Measurements from ENCODE around the gene KIF16B.
"Not testable (repeated sequence)": the region's sequence is repeated elsewhere in the genome, so short reads cannot be mapped to it uniquely, and the experiment has no call there.

The KIF16B gene

DNA sequence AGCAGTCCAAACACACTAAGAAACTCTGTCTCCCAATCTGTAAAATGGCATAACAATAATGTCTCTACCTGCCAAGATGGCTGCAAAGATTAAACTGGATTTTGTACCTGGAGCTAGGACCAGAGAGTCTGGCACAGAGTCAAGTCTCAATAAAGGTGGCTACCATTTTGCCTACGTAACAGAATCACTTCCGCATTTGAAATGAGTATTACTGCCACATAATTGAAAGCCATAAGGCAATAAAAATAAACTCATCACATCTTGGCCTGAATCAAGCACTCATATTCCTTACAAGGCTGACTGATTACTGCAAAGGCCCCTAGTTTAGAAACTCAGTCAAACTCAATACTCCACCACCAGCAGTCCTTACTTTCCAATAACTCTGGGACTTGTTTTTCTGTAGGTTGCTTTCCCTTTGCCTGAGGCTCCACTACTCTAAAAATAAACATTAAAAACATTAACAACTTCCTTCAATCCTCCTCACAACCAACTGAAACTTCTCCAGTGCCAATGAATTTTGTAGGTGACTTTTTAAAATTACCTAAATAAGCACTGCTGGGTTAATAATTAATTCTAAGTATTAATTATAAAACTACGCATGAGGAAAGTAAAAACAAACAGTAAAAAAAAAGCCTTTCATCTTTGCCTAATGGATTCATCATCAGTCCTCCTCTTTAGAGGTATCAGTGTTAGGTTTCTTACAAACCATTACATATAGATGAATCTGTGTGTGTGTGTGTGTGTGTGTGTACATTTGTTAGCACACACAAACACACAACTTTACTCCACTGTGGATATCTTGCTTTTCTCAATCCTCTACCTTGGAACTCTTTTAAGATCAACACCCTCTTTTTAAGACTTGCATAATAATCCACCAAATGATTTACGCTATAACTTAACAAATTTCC lies 3.7 kb downstream of the KIF16B start:
- Histone ChIP-seq H3K27me3 (ENCODE audit: insufficient read depth, low read length, poor library complexity) (no peaks in the 10 kb centered on the region), H3K79me2 (ENCODE audit: insufficient read depth, low read length) (no peaks in the 10 kb centered on the region), H3K9me3 (ENCODE audit: insufficient read depth, low read length, severe bottlenecking) (no peaks in the 10 kb centered on the region), H2AFZ (ENCODE audit: low read depth, low read length) (no peak overlapping the region), H3K4me3 (ENCODE audit: low read depth in 1 of 2, low read length in 2 of 2) (no peak overlapping the region), H3K4me1 (ENCODE audit: insufficient read depth, low read length) (no peaks in the 10 kb centered on the region), H3K36me3 (ENCODE audit: insufficient read depth, low read length) (no peaks in the 10 kb centered on the region), H3K27ac (ENCODE audit: low read length) (no peak overlapping the region), H3K9ac (ENCODE audit: low read depth, low read length) (no peak overlapping the region), H4K20me1 (ENCODE audit: insufficient read depth, low read length) (no peaks in the 10 kb centered on the region), H3K4me2 (ENCODE audit: insufficient read depth, low read length) (no peak overlapping the region)
- ATAC-seq (ENCODE audit: insufficient read depth, low read depth) (no peak), DNase-seq (no peak)
- TF ChIP-seq, protein P1, sequence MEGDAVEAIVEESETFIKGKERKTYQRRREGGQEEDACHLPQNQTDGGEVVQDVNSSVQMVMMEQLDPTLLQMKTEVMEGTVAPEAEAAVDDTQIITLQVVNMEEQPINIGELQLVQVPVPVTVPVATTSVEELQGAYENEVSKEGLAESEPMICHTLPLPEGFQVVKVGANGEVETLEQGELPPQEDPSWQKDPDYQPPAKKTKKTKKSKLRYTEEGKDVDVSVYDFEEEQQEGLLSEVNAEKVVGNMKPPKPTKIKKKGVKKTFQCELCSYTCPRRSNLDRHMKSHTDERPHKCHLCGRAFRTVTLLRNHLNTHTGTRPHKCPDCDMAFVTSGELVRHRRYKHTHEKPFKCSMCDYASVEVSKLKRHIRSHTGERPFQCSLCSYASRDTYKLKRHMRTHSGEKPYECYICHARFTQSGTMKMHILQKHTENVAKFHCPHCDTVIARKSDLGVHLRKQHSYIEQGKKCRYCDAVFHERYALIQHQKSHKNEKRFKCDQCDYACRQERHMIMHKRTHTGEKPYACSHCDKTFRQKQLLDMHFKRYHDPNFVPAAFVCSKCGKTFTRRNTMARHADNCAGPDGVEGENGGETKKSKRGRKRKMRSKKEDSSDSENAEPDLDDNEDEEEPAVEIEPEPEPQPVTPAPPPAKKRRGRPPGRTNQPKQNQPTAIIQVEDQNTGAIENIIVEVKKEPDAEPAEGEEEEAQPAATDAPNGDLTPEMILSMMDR (IDR thresholded peaks at IDR 0.05; ENCODE audit: borderline replicate concordance, extremely low read depth, low read length, poor library complexity, severe bottlenecking), result no peak
- no peak for TF ChIP-seq EZH2 (IDR thresholded peaks at IDR 0.05; ENCODE audit: borderline replicate concordance, low read depth, low read length, severe bottlenecking)

DNA sequence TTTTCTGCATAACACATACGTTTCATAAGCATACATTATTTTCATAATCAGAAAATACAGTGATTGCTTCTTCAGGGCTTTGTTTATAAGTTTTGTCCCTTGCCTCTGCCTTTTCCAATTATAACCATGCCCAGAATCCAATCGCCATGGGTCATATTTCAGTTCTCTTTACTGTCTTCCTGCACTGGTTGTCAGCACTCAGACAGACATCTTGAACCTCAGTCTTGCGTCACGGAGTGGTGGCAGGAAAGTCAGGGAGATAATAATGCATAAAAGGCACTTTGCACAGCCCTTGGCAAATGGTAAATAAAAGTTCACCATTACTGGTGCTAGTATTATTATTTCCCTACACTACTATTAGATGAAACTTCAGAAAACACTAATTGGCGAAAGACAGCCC lies 7.2 kb downstream of the KIF16B start:
- Histone ChIP-seq H3K79me2 (ENCODE audit: insufficient read depth, low read length) (no peaks in the 10 kb centered on the region), H2AFZ (ENCODE audit: low read depth, low read length) (no peak overlapping the region), H3K4me1 (ENCODE audit: insufficient read depth, low read length) (no peaks in the 10 kb centered on the region), H3K27ac (ENCODE audit: low read length) (no peak overlapping the region), H4K20me1 (ENCODE audit: insufficient read depth, low read length) (no peaks in the 10 kb centered on the region), H3K9me3 (ENCODE audit: insufficient read depth, low read length, severe bottlenecking) (no peaks in the 10 kb centered on the region), H3K4me2 (ENCODE audit: insufficient read depth, low read length) (no peak overlapping the region), H3K9ac (ENCODE audit: low read depth, low read length) (no peak overlapping the region), H3K36me3 (ENCODE audit: insufficient read depth, low read length) (no peaks in the 10 kb centered on the region), H3K27me3 (ENCODE audit: insufficient read depth, low read length, poor library complexity) (no peaks in the 10 kb centered on the region), H3K4me3 (ENCODE audit: low read depth in 1 of 2, low read length in 2 of 2) (no peak overlapping the region)
- DNase-seq (no peak), ATAC-seq (ENCODE audit: insufficient read depth, low read depth) (no peak)
- TF ChIP-seq EZH2 (IDR thresholded peaks at IDR 0.05; ENCODE audit: borderline replicate concordance, low read depth, low read length, severe bottlenecking), result no peak
- TF ChIP-seq, protein P1 (IDR thresholded peaks at IDR 0.05; ENCODE audit: borderline replicate concordance, extremely low read depth, low read length, poor library complexity, severe bottlenecking), result no peak

DNA sequence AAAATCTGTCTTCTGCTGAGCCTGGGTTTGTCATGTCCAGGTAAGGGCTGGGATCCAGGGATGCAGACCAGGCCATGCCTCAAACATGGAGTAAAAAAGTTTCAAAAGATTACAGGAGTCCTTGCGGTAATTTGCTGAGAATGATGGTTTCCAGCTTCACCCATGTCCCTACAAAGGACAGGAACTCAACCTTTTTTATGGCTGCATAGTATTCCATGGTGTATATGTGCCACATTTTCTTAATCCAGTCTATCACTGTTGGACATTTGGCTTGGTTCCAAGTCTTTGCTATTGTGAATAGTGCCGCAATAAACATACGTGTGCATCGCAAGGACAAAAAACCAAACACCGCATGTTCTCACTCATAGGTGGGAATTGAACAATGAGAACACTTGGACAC lies 9.2 kb downstream of the KIF16B start:
- not testable (repeated sequence) for H3K4me1 ChIP-seq (ENCODE audit: insufficient read depth, low read length); H4K20me1 ChIP-seq (ENCODE audit: insufficient read depth, low read length); H3K27me3 ChIP-seq (ENCODE audit: insufficient read depth, low read length, poor library complexity); H3K4me3 ChIP-seq (ENCODE audit: low read depth in 1 of 2, low read length in 2 of 2); H3K27ac ChIP-seq (ENCODE audit: low read length); H3K79me2 ChIP-seq (ENCODE audit: insufficient read depth, low read length); DNase-seq; H3K4me2 ChIP-seq (ENCODE audit: insufficient read depth, low read length); ATAC-seq (ENCODE audit: insufficient read depth, low read depth); H3K9me3 ChIP-seq (ENCODE audit: insufficient read depth, low read length, severe bottlenecking); H3K9ac ChIP-seq (ENCODE audit: low read depth, low read length); H2AFZ ChIP-seq (ENCODE audit: low read depth, low read length); H3K36me3 ChIP-seq (ENCODE audit: insufficient read depth, low read length)

DNA sequence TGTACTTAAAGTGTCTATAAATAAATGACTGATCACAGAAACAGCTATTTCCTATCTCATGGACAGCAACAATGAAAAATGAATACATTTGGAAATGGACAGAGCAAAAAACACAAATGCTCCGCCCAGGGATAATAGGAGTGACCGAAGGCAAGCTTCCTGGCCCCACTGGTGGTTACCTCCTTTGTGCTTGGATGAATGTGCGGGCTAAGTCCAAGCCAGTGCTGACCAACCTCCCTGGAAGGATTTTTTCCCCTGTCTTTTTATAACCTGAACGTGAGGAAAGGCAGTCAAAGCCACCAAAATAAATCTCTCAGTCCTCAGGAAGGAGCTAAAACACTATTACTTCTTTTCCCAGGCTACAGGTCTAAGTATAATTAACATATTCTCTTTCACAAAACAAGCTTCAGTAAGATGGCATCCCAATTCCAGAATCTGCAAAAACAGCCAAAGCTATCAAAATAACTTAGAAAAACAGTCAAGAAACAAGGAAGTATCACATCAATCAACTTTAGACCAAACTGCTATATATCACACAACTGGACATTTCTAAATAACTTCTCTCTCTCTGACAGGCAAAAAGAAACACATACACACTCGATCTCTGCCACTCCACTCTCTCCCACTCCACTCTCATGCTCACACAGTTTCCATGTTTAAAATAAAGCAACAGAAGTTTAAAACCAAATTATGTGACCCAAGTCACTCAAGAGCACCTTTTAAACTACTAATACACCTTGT lies 10.0 kb downstream of the KIF16B start:
- H3K4me3 ChIP-seq (ENCODE audit: low read depth in 1 of 2, low read length in 2 of 2), result no peak overlapping the region
- no peaks in the 10 kb centered on the region for H3K27me3 ChIP-seq (ENCODE audit: insufficient read depth, low read length, poor library complexity)
- DNase-seq (no peak), ATAC-seq (ENCODE audit: insufficient read depth, low read depth) (no peak)
- no peaks in the 10 kb centered on the region for H3K36me3 ChIP-seq (ENCODE audit: insufficient read depth, low read length)
- no peaks in the 10 kb centered on the region for H3K9me3 ChIP-seq (ENCODE audit: insufficient read depth, low read length, severe bottlenecking)
- H3K4me1 ChIP-seq (ENCODE audit: insufficient read depth, low read length), result no peaks in the 10 kb centered on the region
- TF ChIP-seq EZH2 (IDR thresholded peaks at IDR 0.05; ENCODE audit: borderline replicate concordance, low read depth, low read length, severe bottlenecking), result no peak
- TF ChIP-seq, protein P1 (IDR thresholded peaks at IDR 0.05; ENCODE audit: borderline replicate concordance, extremely low read depth, low read length, poor library complexity, severe bottlenecking), result no peak
- H3K27ac ChIP-seq (ENCODE audit: low read length), result no peak overlapping the region
- H3K9ac ChIP-seq (ENCODE audit: low read depth, low read length), result no peak overlapping the region
- no peaks in the 10 kb centered on the region for H3K79me2 ChIP-seq (ENCODE audit: insufficient read depth, low read length)
- no peak overlapping the region for H3K4me2 ChIP-seq (ENCODE audit: insufficient read depth, low read length)
- no peaks in the 10 kb centered on the region for H4K20me1 ChIP-seq (ENCODE audit: insufficient read depth, low read length)
- no peak overlapping the region for H2AFZ ChIP-seq (ENCODE audit: low read depth, low read length)

Measured in DND-41 (cell line).